ENCODE results near the gene MUC20.

MUC20 gene

GRCh38 chr3:195754141-195754540 is 33.4 kb downstream of the MUC20 start:
- H3K4me3 ChIP-seq (ENCODE audit: low read depth in 1 of 2, low read length in 2 of 2): no peak overlapping the region
- no peaks in the 10 kb centered on the region for H3K36me3 ChIP-seq (ENCODE audit: insufficient read depth, low read length)
- no peaks in the 10 kb centered on the region for H3K9me3 ChIP-seq (ENCODE audit: low read length)
- no peaks in the 10 kb centered on the region for H3K4me1 ChIP-seq (ENCODE audit: insufficient read depth, low read length)
- no peak overlapping the region for H3K9ac ChIP-seq (ENCODE audit: low read length)
- no peak overlapping the region for H3K27ac ChIP-seq (ENCODE audit: low read depth, low read length)
- peaks cover 0 to 12% of the 10 kb centered on the region in 2 donors for H3K27me3 ChIP-seq (ENCODE audit: control insufficient read depth in 1 of 2, insufficient read depth in 2 of 2, low read length in 2 of 2)

- H3K27ac ChIP-seq (ENCODE audit: low read depth, low read length): no peak overlapping the region
- H3K9ac ChIP-seq (ENCODE audit: low read length): no peak overlapping the region
- no peaks in the 10 kb centered on the region for H3K4me1 ChIP-seq (ENCODE audit: insufficient read depth, low read length)
- no peak overlapping the region for H3K4me3 ChIP-seq (ENCODE audit: low read depth in 1 of 2, low read length in 2 of 2)
- H3K36me3 ChIP-seq (ENCODE audit: insufficient read depth, low read length): no peaks in the 10 kb centered on the region
- peaks cover 0 to 13% of the 10 kb centered on the region in 2 donors for H3K27me3 ChIP-seq (ENCODE audit: control insufficient read depth in 1 of 2, insufficient read depth in 2 of 2, low read length in 2 of 2)
- H3K9me3 ChIP-seq (ENCODE audit: low read length): no peaks in the 10 kb centered on the region
Observed at GRCh38 chr3:195754906-195755305, 34.1 kb downstream of the MUC20 start.

- H3K9ac ChIP-seq (ENCODE audit: low read length): no peak overlapping the region
- no peaks in the 10 kb centered on the region for H3K9me3 ChIP-seq (ENCODE audit: low read length)
- no peak overlapping the region for H3K27ac ChIP-seq (ENCODE audit: low read depth, low read length)
- H3K4me3 ChIP-seq (ENCODE audit: low read depth in 1 of 2, low read length in 2 of 2): no peak overlapping the region
- H3K36me3 ChIP-seq (ENCODE audit: insufficient read depth, low read length): no peaks in the 10 kb centered on the region
- H3K4me1 ChIP-seq (ENCODE audit: insufficient read depth, low read length): no peaks in the 10 kb centered on the region
- peaks cover 0 to 13% of the 10 kb centered on the region in 2 donors for H3K27me3 ChIP-seq (ENCODE audit: control insufficient read depth in 1 of 2, insufficient read depth in 2 of 2, low read length in 2 of 2)
Observed at GRCh38 chr3:195755391-195755790, 34.6 kb downstream of the MUC20 start.

GRCh38 chr3:195755791-195756676 is 35.3 kb downstream of the MUC20 start:
- H3K4me1 ChIP-seq (ENCODE audit: insufficient read depth, low read length): peaks cover 5% of the 10 kb centered on the region
- H3K9ac ChIP-seq (ENCODE audit: low read length): no peak overlapping the region
- no peak overlapping the region for H3K27ac ChIP-seq (ENCODE audit: low read depth, low read length)
- peaks cover 0 to 13% of the 10 kb centered on the region in 2 donors for H3K27me3 ChIP-seq (ENCODE audit: control insufficient read depth in 1 of 2, insufficient read depth in 2 of 2, low read length in 2 of 2)
- H3K9me3 ChIP-seq (ENCODE audit: low read length): no peaks in the 10 kb centered on the region
- H3K36me3 ChIP-seq (ENCODE audit: insufficient read depth, low read length): no peaks in the 10 kb centered on the region
- no peak overlapping the region for H3K4me3 ChIP-seq (ENCODE audit: low read depth in 1 of 2, low read length in 2 of 2)

GRCh38 chr3:195757438-195757770 is 36.6 kb downstream of the MUC20 start:
- H3K27me3 ChIP-seq (ENCODE audit: control insufficient read depth in 1 of 2, insufficient read depth in 2 of 2, low read length in 2 of 2): peaks cover 11 to 13% of the 10 kb centered on the region in 2 donors
- H3K36me3 ChIP-seq (ENCODE audit: insufficient read depth, low read length): no peaks in the 10 kb centered on the region
- H3K4me3 ChIP-seq (ENCODE audit: low read depth in 1 of 2, low read length in 2 of 2): no peak overlapping the region
- peaks cover 7% of the 10 kb centered on the region for H3K4me1 ChIP-seq (ENCODE audit: insufficient read depth, low read length)
- no peak overlapping the region for H3K9ac ChIP-seq (ENCODE audit: low read length)
- H3K27ac ChIP-seq (ENCODE audit: low read depth, low read length): no peak overlapping the region
- H3K9me3 ChIP-seq (ENCODE audit: low read length): no peaks in the 10 kb centered on the region

GRCh38 chr3:195757827-195758226 is 37.0 kb downstream of the MUC20 start:
- H3K4me1 ChIP-seq (ENCODE audit: insufficient read depth, low read length): peaks cover 7% of the 10 kb centered on the region
- H3K9ac ChIP-seq (ENCODE audit: low read length): no peak overlapping the region
- H3K36me3 ChIP-seq (ENCODE audit: insufficient read depth, low read length): no peaks in the 10 kb centered on the region
- H3K4me3 ChIP-seq (ENCODE audit: low read depth in 1 of 2, low read length in 2 of 2): no peak overlapping the region
- H3K27ac ChIP-seq (ENCODE audit: low read depth, low read length): no peak overlapping the region
- H3K27me3 ChIP-seq (ENCODE audit: control insufficient read depth in 1 of 2, insufficient read depth in 2 of 2, low read length in 2 of 2): peaks cover 13% of the 10 kb centered on the region in 2 donors
- no peaks in the 10 kb centered on the region for H3K9me3 ChIP-seq (ENCODE audit: low read length)

- Histone ChIP-seq H3K9ac (ENCODE audit: low read length) (no peak overlapping the region), H3K4me3 (ENCODE audit: low read depth in 1 of 2, low read length in 2 of 2) (no peak overlapping the region), H3K27me3 (ENCODE audit: control insufficient read depth in 1 of 2, insufficient read depth in 2 of 2, low read length in 2 of 2) (peaks cover 13 to 23% of the 10 kb centered on the region in 2 donors), H3K36me3 (ENCODE audit: insufficient read depth, low read length) (no peaks in the 10 kb centered on the region), H3K4me1 (ENCODE audit: insufficient read depth, low read length) (peaks cover 7% of the 10 kb centered on the region), H3K27ac (ENCODE audit: low read depth, low read length) (no peak overlapping the region), H3K9me3 (ENCODE audit: low read length) (no peaks in the 10 kb centered on the region)
Observed at GRCh38 chr3:195758721-195759353, 38.1 kb downstream of the MUC20 start.

- Histone ChIP-seq H3K36me3 (ENCODE audit: insufficient read depth, low read length) (no peaks in the 10 kb centered on the region), H3K27ac (ENCODE audit: low read depth, low read length) (no peak overlapping the region), H3K9ac (ENCODE audit: low read length) (no peak overlapping the region), H3K9me3 (ENCODE audit: low read length) (no peaks in the 10 kb centered on the region), H3K27me3 (ENCODE audit: control insufficient read depth in 1 of 2, insufficient read depth in 2 of 2, low read length in 2 of 2) (peaks cover 13 to 27% of the 10 kb centered on the region in 2 donors), H3K4me3 (ENCODE audit: low read depth in 1 of 2, low read length in 2 of 2) (no peak overlapping the region), H3K4me1 (ENCODE audit: insufficient read depth, low read length) (peaks cover 7% of the 10 kb centered on the region)
Observed at GRCh38 chr3:195760345-195761122, 39.8 kb downstream of the MUC20 start.

GRCh38 chr3:195761123-195761566 is 40.4 kb downstream of the MUC20 start:
- no peaks in the 10 kb centered on the region for H3K9me3 ChIP-seq (ENCODE audit: low read length)
- peaks cover 7% of the 10 kb centered on the region for H3K4me1 ChIP-seq (ENCODE audit: insufficient read depth, low read length)
- no peak overlapping the region for H3K4me3 ChIP-seq (ENCODE audit: low read depth in 1 of 2, low read length in 2 of 2)
- H3K27me3 ChIP-seq (ENCODE audit: control insufficient read depth in 1 of 2, insufficient read depth in 2 of 2, low read length in 2 of 2): peaks cover 13 to 27% of the 10 kb centered on the region in 2 donors
- no peak overlapping the region for H3K27ac ChIP-seq (ENCODE audit: low read depth, low read length)
- H3K9ac ChIP-seq (ENCODE audit: low read length): no peak overlapping the region
- H3K36me3 ChIP-seq (ENCODE audit: insufficient read depth, low read length): no peaks in the 10 kb centered on the region

GRCh38 chr3:195761567-195762248 is 40.9 kb downstream of the MUC20 start:
- Histone ChIP-seq H3K27ac (ENCODE audit: low read depth, low read length) (no peak overlapping the region), H3K36me3 (ENCODE audit: insufficient read depth, low read length) (no peaks in the 10 kb centered on the region), H3K9ac (ENCODE audit: low read length) (no peak overlapping the region), H3K27me3 (ENCODE audit: control insufficient read depth in 1 of 2, insufficient read depth in 2 of 2, low read length in 2 of 2) (peaks cover 13 to 27% of the 10 kb centered on the region in 2 donors), H3K4me3 (ENCODE audit: low read depth in 1 of 2, low read length in 2 of 2) (no peak overlapping the region), H3K4me1 (ENCODE audit: insufficient read depth, low read length) (peaks cover 7% of the 10 kb centered on the region), H3K9me3 (ENCODE audit: low read length) (no peaks in the 10 kb centered on the region)

- H3K36me3 ChIP-seq (ENCODE audit: insufficient read depth, low read length): no peaks in the 10 kb centered on the region
- no peak overlapping the region for H3K4me3 ChIP-seq (ENCODE audit: low read depth in 1 of 2, low read length in 2 of 2)
- peaks cover 7% of the 10 kb centered on the region for H3K4me1 ChIP-seq (ENCODE audit: insufficient read depth, low read length)
- H3K9me3 ChIP-seq (ENCODE audit: low read length): no peaks in the 10 kb centered on the region
- H3K27ac ChIP-seq (ENCODE audit: low read depth, low read length): no peak overlapping the region
- H3K9ac ChIP-seq (ENCODE audit: low read length): no peak overlapping the region
- peaks cover 9 to 27% of the 10 kb centered on the region in 2 donors for H3K27me3 ChIP-seq (ENCODE audit: control insufficient read depth in 1 of 2, insufficient read depth in 2 of 2, low read length in 2 of 2)
Observed at GRCh38 chr3:195762249-195762585, 41.4 kb downstream of the MUC20 start.

Data from muscle layer of colon (tissue), 2 donors.